ENCODE measurements around the gene WDR1.

WDR1 gene

GRCh38 chr4:10066206-10066605, 50.4 kb downstream of the WDR1 start:
- DNase-seq = no peak

- no peak for DNase-seq
Observed at GRCh38 chr4:10063544-10064300, 52.9 kb downstream of the WDR1 start.

- no peak for DNase-seq
Observed at GRCh38 chr4:10061650-10062415, 54.8 kb downstream of the WDR1 start.

GRCh38 chr4:10058371-10058770, 58.2 kb downstream of the WDR1 start:
- DNase-seq = no peak

- DNase-seq = no peak
Observed at GRCh38 chr4:10057023-10057395, 59.6 kb downstream of the WDR1 start.

GRCh38 chr4:10056334-10057022, 60.1 kb downstream of the WDR1 start:
- DNase-seq = no peak

GRCh38 chr4:10055871-10056270, 60.7 kb downstream of the WDR1 start:
- DNase-seq = no peak

- DNase-seq = no peak
Observed at GRCh38 chr4:10054571-10055041, 62.0 kb downstream of the WDR1 start.

GRCh38 chr4:10053635-10054453, 62.8 kb downstream of the WDR1 start:
- no peak for DNase-seq

- no peak for DNase-seq
Observed at GRCh38 chr4:10051517-10052135, 65.0 kb downstream of the WDR1 start.

GRCh38 chr4:10050721-10051120, 65.9 kb downstream of the WDR1 start:
- DNase-seq = no peak

- no peak for DNase-seq
Observed at GRCh38 chr4:10050261-10050661, 66.3 kb downstream of the WDR1 start.

GRCh38 chr4:10048941-10049697, 67.5 kb downstream of the WDR1 start:
- DNase-seq = no peak

GRCh38 chr4:10047967-10048366, 68.6 kb downstream of the WDR1 start:
- no peak for DNase-seq

- no peak for DNase-seq
Observed at GRCh38 chr4:10046471-10046870, 70.1 kb downstream of the WDR1 start.

GRCh38 chr4:10045481-10045880, 71.1 kb downstream of the WDR1 start:
- DNase-seq = no peak

- no peak for DNase-seq
Observed at GRCh38 chr4:10041036-10041435, 75.6 kb downstream of the WDR1 start.

GRCh38 chr4:10040049-10040892, 76.3 kb downstream of the WDR1 start:
- DNase-seq = no peak

GRCh38 chr4:10036807-10037342, 79.7 kb downstream of the WDR1 start:
- no peak for DNase-seq

- no peak for DNase-seq
Observed at GRCh38 chr4:10035130-10035529, 81.5 kb downstream of the WDR1 start.

Data from stimulated activated CD4-positive, alpha-beta T cell treated with anti-CD3 and anti-CD28 coated beads, Interleukin-4, amount 100 ng/mL, for 24 hours (primary cell).